Measurements from ENCODE around the gene EFEMP2. TPM values are rescaled to one million over a fixed set of nuclear protein-coding genes. Genes with fewer than 3 reads are reported as not detected.
A peak's percentile ranks its signal among the peaks of the same experiment; 100 is the strongest.

The EFEMP2 gene
- total RNA-seq, 2 experiments from 2014 or later = 7.2 to 7.6 TPM

GRCh38 chr11:65873318-65874156 lies 937 bp upstream of the EFEMP2 start:
- no peaks in the 10 kb centered on the region for H3K36me3 ChIP-seq (ENCODE audit: insufficient read depth, low read length)
- ChIA-PET POLR2A (interaction anchor here (0.6 to 2.3 kb wide), 7 partner anchors 12 to 1707 kb away, joined by 3 to 12 read pairs (median 5); partner anchors contain the start of genes CCDC85B and MUS81), CTCF (ENCODE audit: unreplicated experiment) (interaction anchor here (1.0 to 1.4 kb wide), 4 partner anchors 11 to 16 kb away, joined by 3 to 5 read pairs (median 4); partner anchors contain the start of gene MUS81)
- TF ChIP-seq, protein P1, sequence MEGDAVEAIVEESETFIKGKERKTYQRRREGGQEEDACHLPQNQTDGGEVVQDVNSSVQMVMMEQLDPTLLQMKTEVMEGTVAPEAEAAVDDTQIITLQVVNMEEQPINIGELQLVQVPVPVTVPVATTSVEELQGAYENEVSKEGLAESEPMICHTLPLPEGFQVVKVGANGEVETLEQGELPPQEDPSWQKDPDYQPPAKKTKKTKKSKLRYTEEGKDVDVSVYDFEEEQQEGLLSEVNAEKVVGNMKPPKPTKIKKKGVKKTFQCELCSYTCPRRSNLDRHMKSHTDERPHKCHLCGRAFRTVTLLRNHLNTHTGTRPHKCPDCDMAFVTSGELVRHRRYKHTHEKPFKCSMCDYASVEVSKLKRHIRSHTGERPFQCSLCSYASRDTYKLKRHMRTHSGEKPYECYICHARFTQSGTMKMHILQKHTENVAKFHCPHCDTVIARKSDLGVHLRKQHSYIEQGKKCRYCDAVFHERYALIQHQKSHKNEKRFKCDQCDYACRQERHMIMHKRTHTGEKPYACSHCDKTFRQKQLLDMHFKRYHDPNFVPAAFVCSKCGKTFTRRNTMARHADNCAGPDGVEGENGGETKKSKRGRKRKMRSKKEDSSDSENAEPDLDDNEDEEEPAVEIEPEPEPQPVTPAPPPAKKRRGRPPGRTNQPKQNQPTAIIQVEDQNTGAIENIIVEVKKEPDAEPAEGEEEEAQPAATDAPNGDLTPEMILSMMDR (conservative IDR thresholded peaks at IDR 0.05; ENCODE audit: low read length) = no peak
- peak; percentile 94 for DNase-seq (ENCODE audit: low spot score)
- H3K4me1 ChIP-seq (ENCODE audit: insufficient read depth, low read length, poor library complexity, severe bottlenecking) = peaks cover 28% of the 10 kb centered on the region
- no peaks in the 10 kb centered on the region for H3K9me2 ChIP-seq (ENCODE audit: insufficient read depth, low read length)
- no peaks in the 10 kb centered on the region for H4K20me1 ChIP-seq (ENCODE audit: insufficient read depth, low read length)
- peak overlapping the region; percentile 46 for H3K27ac ChIP-seq (ENCODE audit: low read depth, low read length, poor library complexity, severe bottlenecking)
- intact Hi-C loops (cut with micrococcal nuclease; ENCODE audit: unreplicated experiment) = loop anchor here (1.0 kb wide), 1 partner anchor 17 kb away; the partner anchor contains the start of gene CCDC85B
- H2AFZ ChIP-seq (ENCODE audit: low read length) = peak overlapping the region; percentile 76; the same call in 1 of the 2 replicates
- BruUV-seq (replicated peaks) = no TSS peak
- peak overlapping the region; percentile 61 for H3K4me3 ChIP-seq (ENCODE audit: low read depth, low read length, poor library complexity, severe bottlenecking)
- no peaks in the 10 kb centered on the region for H3K9me3 ChIP-seq (ENCODE audit: low read length)
- H3K79me2 ChIP-seq (ENCODE audit: insufficient read depth, low read depth, low read length) = no peaks in the 10 kb centered on the region
- H3K4me2 ChIP-seq (ENCODE audit: low read length) = peak overlapping the region; percentile 89

GRCh38 chr11:65871811-65872548 lies 620 bp downstream of the EFEMP2 start:
- BruUV-seq (replicated peaks) = no TSS peak

More at GRCh38 chr11:65871811-65872548, 620 bp downstream of the EFEMP2 start:
- POLR2A ChIA-PET = interaction anchor here (0.6 to 1.8 kb wide), 5 partner anchors 12 to 233 kb away, joined by 3 to 6 read pairs (median 3); partner anchors contain the start of gene MUS81
- no peaks in the 10 kb centered on the region for H3K9me2 ChIP-seq (ENCODE audit: insufficient read depth, low read length)
- no peak for DNase-seq (ENCODE audit: low spot score)
- intact Hi-C loops (cut with micrococcal nuclease; ENCODE audit: unreplicated experiment) = no loop called here
- H3K4me3 ChIP-seq (ENCODE audit: low read depth, low read length, poor library complexity, severe bottlenecking) = no peak overlapping the region
- peaks cover 4% of the 10 kb centered on the region; the same call in 1 of the 2 replicates for H3K36me3 ChIP-seq (ENCODE audit: insufficient read depth, low read length)
- no peaks in the 10 kb centered on the region for H3K79me2 ChIP-seq (ENCODE audit: insufficient read depth, low read depth, low read length)
- H4K20me1 ChIP-seq (ENCODE audit: insufficient read depth, low read length) = no peaks in the 10 kb centered on the region
- no peak overlapping the region for H2AFZ ChIP-seq (ENCODE audit: low read length)
- no peak overlapping the region for H3K27ac ChIP-seq (ENCODE audit: low read depth, low read length, poor library complexity, severe bottlenecking)
- H3K4me2 ChIP-seq (ENCODE audit: low read length) = no peak overlapping the region
- CTCF ChIA-PET (ENCODE audit: unreplicated experiment) = no interaction called here
- no peak for TF ChIP-seq EZH2phosphoT487 (IDR thresholded peaks at IDR 0.05; ENCODE audit: borderline replicate concordance, low read depth, low read length)
- TF ChIP-seq, protein P1 (conservative IDR thresholded peaks at IDR 0.05; ENCODE audit: low read length) = no peak
- no peaks in the 10 kb centered on the region for H3K9me3 ChIP-seq (ENCODE audit: low read length)
- H3K4me1 ChIP-seq (ENCODE audit: insufficient read depth, low read length, poor library complexity, severe bottlenecking) = peaks cover 34% of the 10 kb centered on the region
